Transverse colon (tissue), 4 donors: ENCODE measurements around the gene FASN. TPM values are rescaled to one million over a fixed set of nuclear protein-coding genes. Genes with fewer than 3 reads are reported as not detected.

ENCODE experiments used
- DNase-seq: peaks from one replicate; pipeline ENCODE4 v3.0.0-alpha.2; 2019
- H3K27ac ChIP-seq, 4 donors: fragments of 200-600 bp; sonication (generic); 2 replicates each; pipeline ENCODE4 v1.5.1; 2016 to 2018; ENCODE audit warnings: inconsistent platforms in 4 of 4
- H3K27me3 ChIP-seq: fragments of 200-600 bp; sonication (generic); 2 replicates; pipeline ENCODE4 v1.5.1; 2017; ENCODE audit warnings: inconsistent platforms
- H3K36me3 ChIP-seq, 4 donors: fragments of 200-600 bp; sonication (generic); 2 replicates each; pipeline ENCODE4 v1.5.1; 2017 to 2019; ENCODE audit warnings: inconsistent platforms in 4 of 4
- H3K4me1 ChIP-seq, 4 donors: fragments of 200-600 bp; sonication (generic); 2 replicates each; pipeline ENCODE4 v1.5.1; 2017 to 2020; ENCODE audit warnings: inconsistent platforms in 4 of 4
- H3K4me3 ChIP-seq, 4 donors: fragments of 200-600 bp; sonication (generic); 1 replicate in 1 of 4; 2 replicates in 3 of 4; pipeline versions ENCODE4 v1.5.1 to v1.6.1; 2017 to 2019; ENCODE audit warnings: inconsistent platforms in 4 of 4
- H3K9me3 ChIP-seq, 2 donors: fragments of 200-600 bp; sonication (generic); 2 replicates each; pipeline ENCODE4 v1.5.1; 2017 to 2019; ENCODE audit warnings: inconsistent platforms in 2 of 2
- EP300 ChIP-seq: sonication (generic); formaldehyde crosslinking; IDR thresholded peaks from one replicate; pipeline ENCODE4 v1.6.1; 2017; ENCODE audit warnings: antibody characterized with exemption, low read depth
- POLR2A ChIP-seq: fragments of 450-650 bp; IDR thresholded peaks from one replicate; pipeline ENCODE4 v1.6.1; 2016; ENCODE audit warnings: antibody characterized with exemption, mild to moderate bottlenecking, moderate library complexity
- POLR2AphosphoS5 ChIP-seq, 3 donors: sonication (generic); formaldehyde crosslinking; IDR thresholded peaks; one replicate each; pipeline ENCODE4 v1.6.1; 2016; ENCODE audit warnings: antibody characterized with exemption in 3 of 3
- WGBS, 2 donors: methylation state at CpG; one replicate each; pipeline ENCODE4 v1.1.5; 2018; ENCODE audit warnings: low coverage in 1 of 2; 5-methylcytosine and 5-hydroxymethylcytosine counted together
- in situ Hi-C, 4 donors: fragments of 200-750 bp; cut with MboI; loops; one replicate each; pipeline versions ENCODE4 v1.15.0 to v1.15.1; 2017; ENCODE audit warnings: low sequenced_read_pairs in 3 of 4, low pct_ligation_motif_present in 1 of 4, low pct_unique_long_range_greater_than_20kb in 1 of 4
- intact Hi-C: fragments of 100-400 bp; cut with DNase I; formaldehyde crosslinking; loops from one replicate; pipeline ENCODE4 v1.15.1; 2023; ENCODE audit warnings: low total_unique reads
- total RNA-seq, 4 donors: library from RNA; depleted of rRNA; stranded (reverse); fragments of >200 nt; gene quantifications; one replicate each; pipeline ENCODE4 v1.1.0, GENCODE V29; 2016
- TF ChIP-seq, protein P1 (sequence below), 5 experiments: fragments of 200-600 bp in 3 of 5; fragments of 450-650 bp in 2 of 5; sonication (generic) in 3 of 5; IDR thresholded peaks; 1 replicate in 2 of 5; 2 replicates in 3 of 5; pipeline ENCODE4 v1.5.1; 2016 to 2017; ENCODE audit warnings: antibody characterized with exemption in 5 of 5, inconsistent platforms in 3 of 5, mild to moderate bottlenecking in 2 of 5, moderate library complexity in 1 of 5

FASN gene
- total RNA-seq, 4 donors from 2014 or later = 25.1 to 185 (median 99.4) TPM

DNA sequence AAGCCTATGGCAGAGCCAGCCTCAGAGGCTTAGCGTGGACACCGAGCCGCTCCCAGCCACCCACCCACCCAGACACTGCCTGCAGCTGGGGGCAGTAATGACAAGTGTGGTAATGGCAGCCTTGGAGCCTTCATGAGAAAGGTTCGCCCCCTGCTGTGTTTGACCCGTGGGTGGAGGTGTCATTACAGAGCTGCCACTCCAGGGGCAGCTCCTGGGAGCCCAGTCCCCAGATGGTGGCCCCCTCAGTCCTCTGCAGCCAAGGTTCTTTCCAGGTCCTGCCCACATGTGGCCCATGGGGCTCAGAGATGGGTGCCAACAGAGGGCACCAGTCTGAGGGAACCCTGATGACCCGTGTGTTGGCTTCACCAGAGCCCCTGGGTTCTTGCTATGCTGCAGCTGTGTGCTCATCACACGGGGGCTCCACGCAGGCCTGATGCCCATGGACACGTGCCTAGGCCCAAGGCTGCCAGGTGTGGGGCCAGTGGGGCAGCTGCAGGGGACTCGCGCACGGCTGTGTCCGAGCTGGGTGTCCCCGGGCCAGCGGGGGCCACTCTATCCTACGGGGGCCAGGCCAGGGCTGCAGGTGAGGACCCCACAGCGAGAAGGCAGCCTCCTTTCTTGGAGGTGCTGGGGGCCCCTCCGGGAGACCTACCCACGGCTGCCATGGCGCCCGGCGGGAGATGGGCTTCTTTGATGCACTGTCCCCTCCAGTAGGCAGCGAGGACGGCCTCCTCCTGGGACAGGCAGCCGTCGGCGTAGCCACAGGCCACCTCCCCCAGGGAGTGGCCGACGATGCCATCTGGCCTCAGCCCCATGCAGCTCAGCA lies 8.1 kb downstream of the FASN start:
- in situ Hi-C loops = no loop called here
- H3K9me3 ChIP-seq = no peaks in the 10 kb centered on the region
- TF ChIP-seq, protein P1, sequence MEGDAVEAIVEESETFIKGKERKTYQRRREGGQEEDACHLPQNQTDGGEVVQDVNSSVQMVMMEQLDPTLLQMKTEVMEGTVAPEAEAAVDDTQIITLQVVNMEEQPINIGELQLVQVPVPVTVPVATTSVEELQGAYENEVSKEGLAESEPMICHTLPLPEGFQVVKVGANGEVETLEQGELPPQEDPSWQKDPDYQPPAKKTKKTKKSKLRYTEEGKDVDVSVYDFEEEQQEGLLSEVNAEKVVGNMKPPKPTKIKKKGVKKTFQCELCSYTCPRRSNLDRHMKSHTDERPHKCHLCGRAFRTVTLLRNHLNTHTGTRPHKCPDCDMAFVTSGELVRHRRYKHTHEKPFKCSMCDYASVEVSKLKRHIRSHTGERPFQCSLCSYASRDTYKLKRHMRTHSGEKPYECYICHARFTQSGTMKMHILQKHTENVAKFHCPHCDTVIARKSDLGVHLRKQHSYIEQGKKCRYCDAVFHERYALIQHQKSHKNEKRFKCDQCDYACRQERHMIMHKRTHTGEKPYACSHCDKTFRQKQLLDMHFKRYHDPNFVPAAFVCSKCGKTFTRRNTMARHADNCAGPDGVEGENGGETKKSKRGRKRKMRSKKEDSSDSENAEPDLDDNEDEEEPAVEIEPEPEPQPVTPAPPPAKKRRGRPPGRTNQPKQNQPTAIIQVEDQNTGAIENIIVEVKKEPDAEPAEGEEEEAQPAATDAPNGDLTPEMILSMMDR (IDR thresholded peaks at IDR 0.05) = no peak
- TF ChIP-seq POLR2A = no peak
- H3K27ac ChIP-seq = no peak overlapping the region
- no peak for DNase-seq
- 96% methylated on average over 17 of the region's 29 CpGs; no CpG with 5 or more reads in 1 of the 2 donors for WGBS, 2 donors
- intact Hi-C loops = no loop called here
- no peaks in the 10 kb centered on the region for H3K4me1 ChIP-seq
- H3K27me3 ChIP-seq = no peaks in the 10 kb centered on the region
- H3K36me3 ChIP-seq = peaks cover 0 to 91% (median 40%) of the 10 kb centered on the region in 4 donors
- no peak overlapping the region for H3K4me3 ChIP-seq

DNA sequence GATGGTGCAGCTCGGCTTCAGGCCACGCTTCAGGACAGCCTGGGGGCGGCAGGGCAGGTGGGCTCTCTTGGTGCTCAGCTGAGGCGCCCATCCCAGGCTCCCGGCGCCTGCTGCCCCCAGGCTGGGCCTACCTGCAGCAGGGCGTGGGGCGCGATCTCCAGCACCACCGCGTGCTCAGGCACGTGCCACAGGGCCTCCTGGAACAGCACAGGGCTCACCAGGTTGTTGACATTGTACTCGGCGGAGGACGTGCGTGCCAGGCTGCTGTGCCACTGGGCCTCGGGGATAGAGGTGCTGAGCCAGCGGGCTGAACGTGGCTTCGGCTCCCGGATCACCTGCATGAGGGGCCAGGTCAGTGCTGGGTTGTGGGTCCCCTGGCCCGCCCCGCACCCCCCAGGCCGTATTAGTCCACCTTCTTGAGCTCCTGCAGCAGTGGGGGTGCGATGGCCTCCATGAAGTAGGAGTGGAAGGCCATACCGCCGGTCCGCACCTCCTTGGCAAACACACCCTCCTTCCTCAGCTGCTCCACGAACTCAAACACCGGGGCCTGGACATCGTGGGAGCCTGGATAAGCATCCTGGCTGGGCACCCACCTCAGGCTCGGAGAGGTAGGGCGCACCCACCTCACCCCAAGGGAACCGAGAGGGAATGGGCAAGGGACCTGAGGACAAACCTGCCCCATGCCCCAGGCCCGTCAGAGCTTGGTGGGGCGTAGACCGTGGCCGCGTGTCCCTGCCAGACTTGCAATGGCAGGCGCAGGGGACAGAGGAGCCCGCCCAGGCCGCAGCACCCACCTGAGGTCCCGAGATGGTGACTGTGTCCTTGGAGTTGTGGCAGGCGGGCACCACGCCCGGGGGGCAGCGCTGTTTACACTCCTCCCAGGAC lies 9.0 kb downstream of the FASN start:
- no peaks in the 10 kb centered on the region for H3K9me3 ChIP-seq
- H3K4me1 ChIP-seq = no peaks in the 10 kb centered on the region
- intact Hi-C loops (no loop called here), in situ Hi-C loops (no loop called here)
- H3K27me3 ChIP-seq = no peaks in the 10 kb centered on the region
- 95% methylated on average over 40 of the region's 47 CpGs; no CpG with 5 or more reads in 1 of the 2 donors for WGBS, 2 donors
- no peak overlapping the region for H3K27ac ChIP-seq
- no peak for TF ChIP-seq POLR2A
- DNase-seq = no peak
- no peak overlapping the region for H3K4me3 ChIP-seq
- H3K36me3 ChIP-seq = peaks cover 0 to 98% (median 37%) of the 10 kb centered on the region in 4 donors

DNA sequence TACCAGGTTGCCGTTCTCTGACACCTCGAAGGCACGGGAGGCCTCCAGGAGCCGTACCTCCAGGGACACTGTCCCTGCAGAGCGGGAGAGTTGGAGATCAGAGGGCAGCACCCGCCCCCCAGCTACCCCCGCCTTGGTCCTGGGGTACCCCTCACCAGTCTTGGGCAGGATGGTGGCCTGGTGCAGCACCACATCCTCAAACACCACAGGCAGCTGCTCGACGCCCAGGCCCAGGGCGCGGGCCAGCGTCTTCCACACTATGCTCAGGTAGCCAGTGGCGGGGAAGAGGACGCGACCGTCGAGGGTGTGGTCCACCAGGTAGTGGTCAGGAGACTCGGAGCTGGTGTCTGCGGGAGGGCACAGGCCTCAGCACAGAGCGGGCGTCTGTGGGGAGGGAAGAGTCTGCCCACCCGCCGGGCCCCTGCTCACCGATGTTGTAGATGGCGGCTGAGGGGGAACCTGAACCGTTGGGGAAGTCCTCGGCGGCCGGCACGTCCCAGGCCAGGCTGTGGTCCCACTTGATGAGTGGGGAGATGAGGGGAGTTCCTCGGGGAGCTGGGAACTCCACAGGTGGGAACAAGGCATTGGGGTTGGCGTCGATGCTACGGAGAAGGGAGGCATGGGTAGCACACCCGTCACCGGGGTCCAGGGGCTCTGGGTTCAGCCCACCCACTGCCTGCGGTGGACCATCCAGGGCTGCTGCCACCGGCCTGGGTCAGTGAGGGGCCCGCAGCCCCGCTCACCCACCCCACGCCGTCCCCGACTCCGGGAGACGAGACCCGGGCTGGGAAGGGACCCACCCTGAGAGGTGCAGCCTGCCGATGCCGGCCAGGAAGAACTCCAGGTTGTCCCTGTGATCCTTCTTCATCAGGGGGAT lies 9.8 kb downstream of the FASN start:
- in situ Hi-C loops = no loop called here

More for the DNA sequence above, 9.8 kb downstream of the FASN start:
- no peak overlapping the region for H3K27ac ChIP-seq
- WGBS, 2 donors = 93% methylated on average over 44 of the region's 48 CpGs; no CpG with 5 or more reads in 1 of the 2 donors
- no peak for DNase-seq
- intact Hi-C loops = no loop called here
- no peaks in the 10 kb centered on the region for H3K9me3 ChIP-seq
- TF ChIP-seq POLR2AphosphoS5 (IDR thresholded peaks at IDR 0.05) = no peak
- TF ChIP-seq POLR2A = no peak
- TF ChIP-seq, protein P1 (IDR thresholded peaks at IDR 0.05) = no peak
- TF ChIP-seq EP300 = no peak
- no peaks in the 10 kb centered on the region for H3K27me3 ChIP-seq
- H3K4me1 ChIP-seq = no peaks in the 10 kb centered on the region
- no peak overlapping the region for H3K4me3 ChIP-seq
- H3K36me3 ChIP-seq = peaks cover 0 to 98% (median 33%) of the 10 kb centered on the region in 4 donors
